GM06990 (cell line): ENCODE results near the gene CCS.
"Not testable (repeated sequence)": the region's sequence is repeated elsewhere in the genome, so short reads cannot be mapped to it uniquely, and the experiment has no call there.

Experiments used
- DNase-seq: peaks from one replicate; pipeline ENCODE4 v3.0.0-alpha.2; 2011; ENCODE audit not compliant: insufficient read length; ENCODE audit errors: extremely low read depth
- H3K27me3 ChIP-seq: replicated peaks from 2 replicates; pipeline ENCODE4 v1.6.0; 2011; ENCODE audit warnings: low read length; ENCODE audit not compliant: control insufficient read depth, insufficient read depth
- H3K36me3 ChIP-seq: 2 replicates; pipeline ENCODE4 v1.5.1; 2011; ENCODE audit warnings: low read length; ENCODE audit not compliant: control insufficient read depth, insufficient read depth
- H3K4me3 ChIP-seq: replicated peaks from 2 replicates; pipeline ENCODE4 v1.5.1; 2011; ENCODE audit warnings: low read depth, mild to moderate bottlenecking, control low read depth, low read length
- TF ChIP-seq, protein P1 (sequence below): IDR thresholded peaks from 2 replicates; pipeline ENCODE4 v1.5.1; 2011; ENCODE audit warnings: low read length, control low read depth, mild to moderate bottlenecking, inconsistent platforms; ENCODE audit not compliant: insufficient read depth, poor library complexity, severe bottlenecking

The CCS gene

DNA sequence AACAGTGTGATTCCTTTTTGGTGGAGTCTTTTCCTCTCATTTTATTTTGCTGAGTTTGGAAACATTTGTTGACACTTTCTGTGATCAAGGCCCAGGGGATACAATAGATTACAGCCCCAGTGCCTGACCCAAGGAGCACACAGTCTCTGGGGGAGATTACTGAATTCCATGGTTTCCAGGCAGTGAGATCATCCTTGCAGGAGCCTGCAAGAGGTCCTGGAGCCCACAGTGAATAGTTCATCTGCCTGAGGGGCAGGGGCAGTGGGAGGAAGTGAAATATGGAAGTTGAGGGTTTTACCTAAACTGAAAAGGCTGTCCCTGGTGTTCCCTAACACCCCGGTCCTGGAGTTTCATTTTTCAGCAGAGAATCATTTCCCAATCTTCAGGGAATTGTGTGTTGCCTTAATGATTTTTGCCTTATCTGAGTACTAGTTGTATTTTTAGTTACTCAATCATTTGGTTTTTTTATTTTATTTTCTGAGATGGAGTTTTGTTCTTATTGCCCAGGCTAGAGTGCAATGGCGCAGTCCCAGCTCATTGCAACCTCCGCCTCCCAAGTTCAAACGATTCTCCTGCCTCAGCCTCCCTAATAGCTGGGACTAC, 7.7 kb downstream of the CCS start:
- Histone ChIP-seq H3K27me3 (no peaks in the 10 kb centered on the region), H3K36me3 (peaks cover 24% of the 10 kb centered on the region), H3K4me3 (no peak overlapping the region)
- TF ChIP-seq, protein P1, sequence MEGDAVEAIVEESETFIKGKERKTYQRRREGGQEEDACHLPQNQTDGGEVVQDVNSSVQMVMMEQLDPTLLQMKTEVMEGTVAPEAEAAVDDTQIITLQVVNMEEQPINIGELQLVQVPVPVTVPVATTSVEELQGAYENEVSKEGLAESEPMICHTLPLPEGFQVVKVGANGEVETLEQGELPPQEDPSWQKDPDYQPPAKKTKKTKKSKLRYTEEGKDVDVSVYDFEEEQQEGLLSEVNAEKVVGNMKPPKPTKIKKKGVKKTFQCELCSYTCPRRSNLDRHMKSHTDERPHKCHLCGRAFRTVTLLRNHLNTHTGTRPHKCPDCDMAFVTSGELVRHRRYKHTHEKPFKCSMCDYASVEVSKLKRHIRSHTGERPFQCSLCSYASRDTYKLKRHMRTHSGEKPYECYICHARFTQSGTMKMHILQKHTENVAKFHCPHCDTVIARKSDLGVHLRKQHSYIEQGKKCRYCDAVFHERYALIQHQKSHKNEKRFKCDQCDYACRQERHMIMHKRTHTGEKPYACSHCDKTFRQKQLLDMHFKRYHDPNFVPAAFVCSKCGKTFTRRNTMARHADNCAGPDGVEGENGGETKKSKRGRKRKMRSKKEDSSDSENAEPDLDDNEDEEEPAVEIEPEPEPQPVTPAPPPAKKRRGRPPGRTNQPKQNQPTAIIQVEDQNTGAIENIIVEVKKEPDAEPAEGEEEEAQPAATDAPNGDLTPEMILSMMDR, result no peak
- DNase-seq, result no peak

DNA sequence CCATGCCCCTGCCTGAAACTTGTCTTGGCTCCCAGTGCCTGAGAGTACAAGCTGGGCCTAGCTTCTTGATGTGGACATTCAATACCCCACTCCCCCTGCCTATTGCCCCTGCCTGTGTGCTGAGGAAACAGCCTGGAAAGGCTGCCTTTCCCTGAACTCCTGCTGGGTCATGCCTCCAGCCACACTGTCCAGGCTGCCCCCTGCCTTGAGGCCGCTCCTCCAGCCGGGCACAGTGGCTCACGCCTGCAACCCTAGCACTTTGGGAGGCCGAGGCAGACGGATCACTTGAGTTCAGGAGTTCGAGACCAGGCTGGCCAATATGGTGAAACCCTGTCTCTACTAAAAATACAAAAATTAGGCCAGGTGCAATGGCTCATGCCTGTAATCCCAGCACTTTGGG, 10.1 kb downstream of the CCS start:
- no peak overlapping the region for H3K4me3 ChIP-seq
- DNase-seq, result no peak
- H3K27me3 ChIP-seq, result no peaks in the 10 kb centered on the region
- TF ChIP-seq, protein P1, result no peak
- H3K36me3 ChIP-seq, result peaks cover 28% of the 10 kb centered on the region

DNA sequence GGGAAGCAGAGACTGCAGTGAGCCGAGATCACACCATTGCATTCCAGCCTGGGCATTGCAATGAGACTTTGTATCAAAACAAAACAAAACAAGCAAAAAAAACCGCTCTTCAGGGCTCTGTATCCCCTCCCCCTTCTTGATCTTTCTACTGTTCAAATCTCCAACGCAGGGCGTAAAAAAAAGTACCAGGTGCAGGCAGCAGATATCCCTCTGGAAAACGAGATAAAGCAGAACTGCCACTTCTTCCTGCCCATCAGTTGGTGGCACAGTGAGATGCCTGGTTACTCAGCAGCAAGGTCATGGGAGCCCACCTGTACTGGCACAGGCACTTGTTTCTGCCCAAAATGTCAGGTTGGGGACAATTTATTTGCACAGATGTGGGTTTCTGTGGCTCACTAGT, 11.2 kb downstream of the CCS start:
- H3K36me3 ChIP-seq, result peaks cover 26% of the 10 kb centered on the region
- H3K4me3 ChIP-seq, result no peak overlapping the region
- H3K27me3 ChIP-seq, result no peaks in the 10 kb centered on the region
- TF ChIP-seq, protein P1, result no peak
- no peak for DNase-seq

GRCh38 chr11:66606608-66607007, 13.6 kb downstream of the CCS start:
- not testable (repeated sequence) for DNase-seq, H3K4me3 ChIP-seq, H3K27me3 ChIP-seq
- H3K36me3 ChIP-seq, result peaks cover 21% of the 10 kb centered on the region

DNA sequence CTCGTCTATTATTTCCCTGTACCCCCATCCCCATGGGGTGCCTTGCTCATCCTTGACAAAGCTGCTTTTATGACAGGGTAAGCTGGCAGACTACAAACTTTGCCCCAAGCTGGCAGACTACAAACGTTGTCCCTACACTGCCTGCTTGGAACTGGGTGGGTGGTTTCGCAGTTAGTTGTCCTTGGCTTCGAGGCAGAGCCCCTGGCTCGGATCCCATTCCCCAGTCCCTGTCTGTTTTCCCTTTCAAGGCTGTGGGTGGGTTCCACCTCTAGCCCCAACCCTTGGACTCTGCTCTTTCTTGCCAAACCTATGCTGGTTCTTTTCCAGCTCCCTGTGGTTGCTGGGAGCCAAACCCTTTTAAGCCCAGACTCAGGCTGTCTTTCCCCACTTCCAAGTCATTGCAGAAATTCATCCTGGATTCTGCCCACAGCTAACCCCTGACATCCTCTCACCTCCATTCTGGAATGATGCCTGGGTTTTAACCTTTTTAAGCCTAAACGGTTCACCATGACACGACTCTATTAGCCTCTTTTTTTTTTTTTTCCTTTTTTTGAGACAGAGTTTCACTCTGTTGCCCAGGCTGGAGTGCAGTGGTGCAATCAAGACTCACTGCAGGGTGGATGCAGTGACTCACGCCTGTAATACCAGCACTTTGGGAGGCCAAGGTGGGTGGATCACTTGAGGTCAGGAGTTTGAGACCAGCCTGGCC, 14.3 kb downstream of the CCS start:
- H3K36me3 ChIP-seq, result peaks cover 21% of the 10 kb centered on the region
- TF ChIP-seq, protein P1, result no peak
- no peaks in the 10 kb centered on the region for H3K27me3 ChIP-seq
- H3K4me3 ChIP-seq, result no peak overlapping the region
- no peak for DNase-seq

DNA sequence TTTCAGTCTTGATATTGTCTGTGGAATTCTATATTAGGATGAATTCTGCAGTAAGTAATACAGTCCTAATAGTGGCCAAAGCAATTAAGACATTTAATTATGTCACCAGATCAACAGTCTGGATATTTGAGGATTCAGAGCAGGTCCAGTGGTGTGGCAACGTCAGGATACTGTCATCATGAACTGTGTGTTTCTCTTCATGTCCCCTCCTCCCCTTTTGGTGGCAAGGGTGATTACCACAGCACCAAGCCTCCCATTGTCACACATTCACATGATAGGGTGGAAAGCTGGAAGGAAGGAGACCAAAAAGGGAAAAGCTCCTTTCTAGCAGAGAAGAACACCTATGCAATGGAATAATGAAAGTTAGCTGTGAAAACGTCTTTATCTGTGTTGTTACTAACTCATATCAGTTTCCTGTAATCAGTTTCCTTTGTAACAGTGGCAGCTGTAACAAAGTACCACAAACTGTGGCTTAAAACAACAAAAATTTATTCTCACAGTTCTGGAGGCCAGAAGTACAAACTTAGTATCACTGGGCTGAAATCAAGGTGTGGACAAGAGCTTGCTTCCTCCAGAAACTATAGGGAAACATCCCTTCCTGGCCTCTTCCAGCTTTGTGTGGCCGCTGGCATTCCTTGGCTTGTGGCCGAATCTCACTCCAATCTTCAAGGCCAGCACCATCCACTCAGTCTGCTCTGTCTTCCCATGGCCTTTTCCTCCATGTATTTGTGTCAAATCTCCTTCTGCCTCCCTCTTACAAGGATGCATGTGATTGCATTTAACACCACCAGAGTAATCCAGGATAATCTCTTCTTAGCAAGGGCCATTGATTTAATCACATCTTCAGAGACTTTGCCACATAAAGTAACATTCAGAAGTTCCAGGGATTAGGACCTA, 17.0 kb downstream of the CCS start:
- H3K27me3 ChIP-seq, result no peaks in the 10 kb centered on the region
- peaks cover 12% of the 10 kb centered on the region for H3K36me3 ChIP-seq
- no peak overlapping the region for H3K4me3 ChIP-seq
- TF ChIP-seq, protein P1, result no peak
- DNase-seq, result no peak
